Cardiac fibroblast (primary cell): Measurements from ENCODE around the gene CAPN5.

Experiments
- DNase-seq, 2 donors: peaks; one replicate each; pipeline versions ENCODE4 v3.0.0 to v3.0.0-alpha.2; 2010; ENCODE audit warnings: low read depth in 2 of 2
- H3K4me3 ChIP-seq, 2 donors: replicated peaks in 1 of 2; 1 replicate in 1 of 2; 2 replicates in 1 of 2; pipeline ENCODE4 v1.5.1; 2011; ENCODE audit warnings: low read depth in 2 of 2, low read length in 2 of 2, mild to moderate bottlenecking in 2 of 2, moderate library complexity in 1 of 2
- CTCF ChIP-seq: IDR thresholded peaks from one replicate; pipeline ENCODE4 v1.5.1; 2011; ENCODE audit warnings: low read depth, mild to moderate bottlenecking, low read length, inconsistent platforms

Gene CAPN5

GRCh38 chr11:77081976-77082836 lies 15.4 kb downstream of the CAPN5 start:
- DNase-seq = no peak
- TF ChIP-seq CTCF = no peak
- H3K4me3 ChIP-seq = no peak overlapping the region

GRCh38 chr11:77082838-77083565 lies 16.2 kb downstream of the CAPN5 start:
- TF ChIP-seq CTCF = no peak
- DNase-seq = peak; percentile 57 to 84
- no peak overlapping the region for H3K4me3 ChIP-seq

GRCh38 chr11:77083566-77084245 lies 16.9 kb downstream of the CAPN5 start:
- TF ChIP-seq CTCF = no peak
- DNase-seq = no peak

GRCh38 chr11:77084581-77085191 lies 17.9 kb downstream of the CAPN5 start:
- no peak for TF ChIP-seq CTCF
- DNase-seq = no peak

More at GRCh38 chr11:77083566-77084245, 16.9 kb downstream of the CAPN5 start:
- no peak overlapping the region for H3K4me3 ChIP-seq

GRCh38 chr11:77085652-77086051 lies 18.9 kb downstream of the CAPN5 start:
- TF ChIP-seq CTCF = no peak
- DNase-seq = no peak
- H3K4me3 ChIP-seq = no peak overlapping the region

More at GRCh38 chr11:77084581-77085191, 17.9 kb downstream of the CAPN5 start:
- H3K4me3 ChIP-seq = no peak overlapping the region

- no peak for TF ChIP-seq CTCF
- DNase-seq = peak in 1 of 2 donors; percentile 60
- H3K4me3 ChIP-seq = no peak overlapping the region
Observed at GRCh38 chr11:77086521-77087472, 20.0 kb downstream of the CAPN5 start.
